Measurements from ENCODE around the gene GATB. TPM values are rescaled to one million over a fixed set of nuclear protein-coding genes. Genes with fewer than 3 reads are reported as not detected.

GATB gene
- total RNA-seq, 6 experiments from 2014 or later, result 23.1 to 28.2 (median 24.4) TPM

- peaks cover 18% of the 10 kb centered on the region for H3K4me1 Mint-ChIP-seq (ENCODE audit: low read depth)
- no peak for TF ChIP-seq CTCF (IDR thresholded peaks at IDR 0.05)
- H3K4me3 Mint-ChIP-seq, result no peak overlapping the region
- no peaks in the 10 kb centered on the region for H3K36me3 Mint-ChIP-seq (ENCODE audit: low read depth)
- peak overlapping the region; percentile 89 for H3K27ac Mint-ChIP-seq
- H3K9me3 Mint-ChIP-seq, result no peaks in the 10 kb centered on the region
- no peak for DNase-seq
- no peaks in the 10 kb centered on the region for H3K27me3 Mint-ChIP-seq (ENCODE audit: insufficient read depth)
Observed at GRCh38 chr4:151659601-151660364, 101.0 kb downstream of the GATB start.

GRCh38 chr4:151658959-151659600, 101.7 kb downstream of the GATB start:
- H3K27ac Mint-ChIP-seq, result peak overlapping the region; percentile 89
- H3K4me1 Mint-ChIP-seq (ENCODE audit: low read depth), result peaks cover 18% of the 10 kb centered on the region
- H3K36me3 Mint-ChIP-seq (ENCODE audit: low read depth), result no peaks in the 10 kb centered on the region
- H3K4me3 Mint-ChIP-seq, result no peak overlapping the region
- H3K27me3 Mint-ChIP-seq (ENCODE audit: insufficient read depth), result no peaks in the 10 kb centered on the region
- DNase-seq, result peak; percentile 58
- TF ChIP-seq CTCF (IDR thresholded peaks at IDR 0.05), result no peak
- no peaks in the 10 kb centered on the region for H3K9me3 Mint-ChIP-seq

GRCh38 chr4:151657896-151658295, 102.9 kb downstream of the GATB start:
- Mint-ChIP-seq H3K27ac (peak overlapping the region; percentile 50; the same call in 1 of the 2 replicates), H3K36me3 (ENCODE audit: low read depth) (no peaks in the 10 kb centered on the region), H3K4me1 (ENCODE audit: low read depth) (peaks cover 29% of the 10 kb centered on the region), H3K4me3 (no peak overlapping the region), H3K9me3 (no peaks in the 10 kb centered on the region), H3K27me3 (ENCODE audit: insufficient read depth) (no peaks in the 10 kb centered on the region)
- no peak for DNase-seq
- no peak for TF ChIP-seq CTCF (IDR thresholded peaks at IDR 0.05)

GRCh38 chr4:151656058-151656457, 104.7 kb downstream of the GATB start:
- Mint-ChIP-seq H3K27ac (no peak overlapping the region), H3K27me3 (ENCODE audit: insufficient read depth) (no peaks in the 10 kb centered on the region), H3K4me3 (no peak overlapping the region), H3K4me1 (ENCODE audit: low read depth) (peaks cover 34% of the 10 kb centered on the region), H3K9me3 (no peaks in the 10 kb centered on the region), H3K36me3 (ENCODE audit: low read depth) (no peaks in the 10 kb centered on the region)
- no peak for TF ChIP-seq CTCF (IDR thresholded peaks at IDR 0.05)
- no peak for DNase-seq

- Mint-ChIP-seq H3K27ac (peak overlapping the region; percentile 78), H3K27me3 (ENCODE audit: insufficient read depth) (no peaks in the 10 kb centered on the region; the same call in 1 of the 2 replicates), H3K4me1 (ENCODE audit: low read depth) (peaks cover 19% of the 10 kb centered on the region), H3K4me3 (peak overlapping the region; percentile 73), H3K9me3 (no peaks in the 10 kb centered on the region), H3K36me3 (ENCODE audit: low read depth) (no peaks in the 10 kb centered on the region)
- DNase-seq, result no peak
- no peak for TF ChIP-seq CTCF (IDR thresholded peaks at IDR 0.05)
Observed at GRCh38 chr4:151653548-151653918, 107.3 kb downstream of the GATB start.
